HG03342 (cell line): ENCODE measurements around the gene STK32C.
"Not testable (repeated sequence)": the region's sequence is repeated elsewhere in the genome, so short reads cannot be mapped to it uniquely, and the experiment has no call there.

Experiments used
- ATAC-seq: cut with Tn5 transposase; IDR thresholded peaks from one replicate; pipeline ENCODE4 v1.9.1; 2021; ENCODE audit warnings: mild to moderate bottlenecking, moderate library complexity; ENCODE audit not compliant: unreplicated experiment

STK32C gene

GRCh38 chr10:132269266-132270230 is 38.2 kb downstream of the STK32C start:
- no peak for ATAC-seq

DNA sequence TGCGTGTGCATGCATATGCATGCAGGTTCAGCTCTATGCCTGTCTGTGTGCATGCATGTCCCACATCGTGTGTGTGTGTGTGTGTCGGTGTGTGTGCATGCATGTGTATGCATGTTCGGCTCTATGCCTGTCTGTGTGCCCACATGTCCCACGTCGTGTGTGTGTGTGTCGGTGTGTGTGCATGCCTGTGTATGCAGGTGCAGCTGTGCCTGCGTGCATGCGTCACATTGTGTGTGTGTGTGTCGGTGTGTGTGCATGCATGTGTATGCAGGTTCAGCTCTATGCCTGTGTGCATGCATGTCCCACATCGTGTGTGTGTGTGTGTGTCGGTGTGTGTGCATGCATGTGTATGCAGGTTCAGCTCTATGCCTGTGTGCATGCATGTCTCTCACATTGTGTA is 39.8 kb downstream of the STK32C start:
- ATAC-seq = not testable (repeated sequence)

GRCh38 chr10:132266594-132267161 is 41.1 kb downstream of the STK32C start:
- ATAC-seq = no peak

DNA sequence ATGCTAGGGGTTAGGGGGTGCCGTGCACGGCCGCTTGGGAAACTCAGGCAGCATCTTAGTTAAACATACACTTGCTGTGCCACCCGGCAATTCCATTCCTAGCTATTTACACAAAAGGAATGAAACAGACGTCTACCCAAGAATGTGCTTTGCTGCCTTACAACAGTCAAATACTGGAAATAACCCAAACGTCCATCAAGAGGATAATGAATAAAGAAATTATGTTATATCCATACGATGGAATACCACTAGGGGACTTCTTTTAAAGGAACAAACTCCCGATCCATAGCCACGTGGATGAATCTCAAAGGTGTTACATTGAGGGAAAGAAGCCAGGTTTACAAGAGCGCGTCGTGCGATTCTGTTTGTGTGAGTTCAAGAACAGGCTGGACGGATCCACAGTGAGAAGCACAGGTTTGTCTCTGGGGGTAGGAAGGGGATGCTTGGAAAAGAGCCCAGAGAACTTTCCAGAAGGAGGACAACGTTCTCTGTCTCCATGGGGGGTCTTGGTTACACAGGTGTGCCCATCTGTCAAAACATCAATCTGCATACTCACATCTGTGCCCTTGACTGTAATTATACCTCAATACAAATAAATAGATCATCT is 41.8 kb downstream of the STK32C start:
- ATAC-seq = no peak

GRCh38 chr10:132264966-132265889 is 42.5 kb downstream of the STK32C start:
- no peak for ATAC-seq

- ATAC-seq = no peak
Observed at GRCh38 chr10:132264306-132264950, 43.3 kb downstream of the STK32C start.

- ATAC-seq = no peak
Observed at GRCh38 chr10:132263866-132264265, 43.9 kb downstream of the STK32C start.

DNA sequence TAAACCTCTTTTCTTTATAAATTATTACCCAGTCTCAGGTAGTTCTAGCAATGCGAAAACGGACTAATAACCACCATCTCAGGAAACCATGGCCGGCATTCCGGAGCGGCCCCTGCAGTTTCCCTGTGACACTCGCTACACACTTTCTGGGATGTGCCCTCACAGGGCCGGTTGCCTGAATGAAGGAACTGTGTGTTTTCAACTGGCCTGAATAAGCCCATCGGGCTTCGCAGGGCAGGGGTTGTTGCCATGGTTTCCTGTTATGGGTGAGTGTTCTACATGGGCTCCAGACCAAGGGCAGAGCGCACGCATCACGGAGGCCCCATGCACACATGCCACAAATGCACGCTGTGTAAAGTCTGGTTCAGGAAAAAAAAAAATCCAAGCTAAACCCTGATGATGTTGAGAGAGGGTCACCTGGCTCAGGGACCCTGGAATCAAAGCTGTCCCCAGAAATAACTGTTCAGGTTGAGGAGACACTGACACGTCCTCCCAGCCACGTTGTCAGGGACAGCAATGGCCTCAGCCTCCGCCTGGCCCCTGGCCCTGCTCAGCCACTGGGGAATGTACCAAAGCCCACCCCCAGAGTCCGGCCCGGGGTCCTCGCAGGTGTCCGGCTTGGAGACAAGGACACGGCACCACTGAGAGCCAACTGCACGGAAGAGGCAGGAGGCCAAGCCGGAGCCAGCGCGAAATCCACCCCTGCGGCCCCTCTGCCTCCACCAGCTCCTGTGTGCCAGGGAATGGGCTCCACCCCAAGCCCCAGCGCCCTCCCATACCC is 47.9 kb downstream of the STK32C start:
- ATAC-seq = no peak

GRCh38 chr10:132258423-132258822 is 49.3 kb downstream of the STK32C start:
- no peak for ATAC-seq

- no peak for ATAC-seq
Observed at GRCh38 chr10:132257907-132258306, 49.8 kb downstream of the STK32C start.

DNA sequence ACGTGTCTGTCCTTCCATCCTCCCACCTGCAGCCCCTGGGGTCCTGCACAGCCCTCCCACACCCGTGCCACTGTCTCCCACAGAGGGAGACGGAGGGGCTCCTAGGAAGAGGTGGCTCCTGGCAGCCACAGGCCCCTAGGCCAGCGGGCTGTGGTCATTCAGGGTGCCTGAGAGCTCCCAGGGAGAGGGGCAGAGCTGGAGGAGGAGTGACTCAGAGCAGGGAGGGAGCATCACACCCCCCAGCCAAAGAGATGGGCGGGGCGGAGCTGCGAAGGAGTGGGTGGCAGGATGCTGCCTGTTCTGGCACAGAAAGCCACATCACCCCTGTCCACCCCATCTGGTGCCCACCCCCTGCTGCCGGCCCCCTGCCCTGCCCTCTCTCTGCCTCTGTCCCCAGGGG is 50.5 kb downstream of the STK32C start:
- ATAC-seq = no peak

DNA sequence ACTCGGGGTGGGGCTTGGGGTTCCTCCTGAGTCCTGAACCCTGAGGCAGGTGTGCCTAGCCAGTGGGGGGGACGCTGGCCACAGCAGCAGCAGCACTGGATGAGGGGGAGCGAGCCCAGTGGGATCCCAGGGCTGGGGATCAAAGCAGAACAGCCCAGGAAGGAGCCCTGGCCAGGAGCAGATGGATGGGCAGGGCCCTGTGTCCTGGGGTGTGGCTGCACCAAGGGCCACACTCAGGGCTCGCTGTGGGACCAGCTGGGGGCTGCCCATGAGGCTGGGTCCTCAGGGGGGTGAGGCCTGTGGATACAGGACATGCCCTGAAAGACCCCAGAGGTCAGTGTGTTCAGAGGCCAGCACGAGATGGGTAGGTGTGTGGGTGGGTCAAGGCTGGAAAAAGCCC is 50.9 kb downstream of the STK32C start:
- no peak for ATAC-seq

- ATAC-seq = no peak
Observed at GRCh38 chr10:132255489-132256344, 52.0 kb downstream of the STK32C start.

DNA sequence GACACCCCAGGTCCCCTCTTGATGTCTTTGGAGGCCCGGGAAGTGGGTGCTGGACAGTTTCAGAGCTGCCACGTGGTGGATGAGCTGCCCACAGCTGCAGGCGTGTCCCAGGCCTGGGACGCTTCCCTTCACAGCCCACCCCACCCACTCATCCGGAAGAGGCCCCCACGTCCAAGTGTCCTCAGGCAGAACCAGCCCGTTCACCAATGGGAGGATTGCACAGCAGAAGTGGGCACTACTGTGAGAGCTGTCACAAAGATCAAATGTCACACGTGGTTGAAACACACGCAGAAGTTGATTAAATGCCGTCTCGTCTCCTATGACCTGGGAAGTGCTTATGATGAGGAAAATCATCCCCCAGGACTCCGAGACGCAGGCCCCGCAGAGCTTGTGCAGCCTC is 52.9 kb downstream of the STK32C start:
- ATAC-seq = no peak

GRCh38 chr10:132253092-132253687 is 54.6 kb downstream of the STK32C start:
- no peak for ATAC-seq

GRCh38 chr10:132252412-132252811 is 55.3 kb downstream of the STK32C start:
- ATAC-seq = no peak

- ATAC-seq = no peak
Observed at GRCh38 chr10:132251928-132252327, 55.8 kb downstream of the STK32C start.
